ENCODE results near the gene DYNC1H1.

DYNC1H1 gene

DNA sequence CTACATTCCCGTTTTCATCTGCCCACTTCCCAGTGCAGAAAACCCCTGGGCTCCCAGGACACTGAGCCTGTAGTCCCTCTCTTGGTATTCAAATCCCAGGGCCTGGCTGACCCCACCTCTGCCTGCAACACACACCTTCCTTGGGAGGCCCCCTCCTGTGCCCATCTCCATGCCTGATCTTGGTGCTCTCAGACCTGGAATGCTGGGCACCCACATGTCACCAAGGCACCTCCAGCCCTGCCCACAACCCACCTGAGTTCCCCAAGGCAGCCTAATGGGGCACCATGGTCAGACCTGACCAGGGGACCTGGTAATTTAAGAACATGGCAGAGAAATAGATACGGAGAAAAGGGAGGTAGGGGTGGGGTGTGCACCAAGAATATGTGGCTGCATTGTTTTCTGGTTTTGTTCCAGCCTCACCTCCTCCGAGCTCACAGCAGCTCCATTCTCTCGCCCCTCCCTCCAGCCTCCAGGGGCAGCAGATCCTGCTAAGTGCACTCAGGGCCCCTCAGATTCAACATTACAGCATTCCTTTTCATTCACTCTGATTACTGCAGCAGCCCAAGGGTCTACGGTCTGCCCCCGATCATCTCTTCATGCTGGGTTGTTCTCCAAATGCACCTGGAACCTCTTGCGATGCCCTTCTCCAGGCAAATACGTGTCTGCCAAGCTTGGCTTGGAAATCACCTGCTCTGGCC, 131.6 kb downstream of the DYNC1H1 start:
- no peak for DNase-seq

DNA sequence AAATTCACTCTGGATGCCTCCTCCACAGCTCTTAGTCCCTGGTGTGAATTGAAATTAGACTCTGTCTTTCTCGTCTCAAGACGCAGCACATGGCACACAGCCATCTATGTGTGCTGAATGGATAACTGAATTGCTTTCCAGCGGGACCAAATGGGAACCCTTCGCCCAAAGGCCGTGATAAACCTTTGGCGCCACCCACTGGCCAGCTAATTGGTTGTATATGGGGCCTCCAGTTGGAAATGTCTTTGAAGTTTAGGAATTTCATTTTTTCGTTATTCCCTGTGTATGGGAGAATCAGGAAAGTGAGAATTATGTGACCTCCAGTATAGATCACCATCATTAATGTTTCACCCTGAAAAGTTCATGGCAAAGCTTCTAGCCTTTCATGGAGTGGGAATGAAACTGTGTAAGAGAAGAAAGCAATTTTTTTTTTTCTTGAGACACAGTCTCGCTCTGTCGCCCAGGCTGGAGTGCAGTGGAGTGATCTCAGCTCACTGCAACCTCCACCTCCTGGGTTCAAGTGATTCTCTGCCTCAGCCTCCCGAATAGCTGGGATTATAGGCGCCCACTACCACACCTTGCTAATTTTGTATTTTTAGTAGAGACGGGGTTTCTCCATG, 132.3 kb downstream of the DYNC1H1 start:
- peak; percentile 74 for DNase-seq

DNA sequence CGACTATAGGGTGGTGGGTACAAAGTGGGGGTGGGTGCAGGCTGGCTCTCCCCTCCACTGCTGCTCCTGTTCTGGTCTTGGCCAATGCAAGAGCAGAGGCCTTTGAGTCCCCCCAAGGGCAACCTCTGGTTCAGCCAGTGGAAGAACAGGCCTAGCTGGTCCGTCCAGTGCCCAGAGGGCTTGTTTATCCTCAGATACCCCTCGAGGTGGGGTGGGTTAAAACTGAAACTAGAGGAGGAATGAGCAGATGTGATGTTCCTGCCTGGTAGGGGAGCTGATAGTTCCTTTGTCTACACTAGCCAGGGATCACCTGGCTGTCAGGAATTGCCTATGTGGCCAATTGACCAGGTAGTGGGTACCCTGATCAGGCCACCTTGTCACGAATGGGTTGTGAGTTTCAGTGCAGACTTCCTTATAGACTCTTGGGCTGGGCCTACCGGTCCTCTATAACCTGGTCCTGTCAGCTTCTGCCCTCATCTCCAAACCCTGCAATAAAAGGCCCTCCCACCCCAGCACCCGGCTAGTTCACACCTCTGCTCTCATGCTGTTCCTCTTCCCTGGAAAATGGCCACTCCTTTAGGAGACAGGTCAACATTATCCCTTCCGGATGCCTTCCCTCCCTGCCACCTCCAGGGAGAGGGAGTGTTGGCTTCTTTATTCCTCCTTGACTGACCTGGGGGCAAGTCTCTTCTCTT, 133.2 kb downstream of the DYNC1H1 start:
- DNase-seq, result no peak

DNA sequence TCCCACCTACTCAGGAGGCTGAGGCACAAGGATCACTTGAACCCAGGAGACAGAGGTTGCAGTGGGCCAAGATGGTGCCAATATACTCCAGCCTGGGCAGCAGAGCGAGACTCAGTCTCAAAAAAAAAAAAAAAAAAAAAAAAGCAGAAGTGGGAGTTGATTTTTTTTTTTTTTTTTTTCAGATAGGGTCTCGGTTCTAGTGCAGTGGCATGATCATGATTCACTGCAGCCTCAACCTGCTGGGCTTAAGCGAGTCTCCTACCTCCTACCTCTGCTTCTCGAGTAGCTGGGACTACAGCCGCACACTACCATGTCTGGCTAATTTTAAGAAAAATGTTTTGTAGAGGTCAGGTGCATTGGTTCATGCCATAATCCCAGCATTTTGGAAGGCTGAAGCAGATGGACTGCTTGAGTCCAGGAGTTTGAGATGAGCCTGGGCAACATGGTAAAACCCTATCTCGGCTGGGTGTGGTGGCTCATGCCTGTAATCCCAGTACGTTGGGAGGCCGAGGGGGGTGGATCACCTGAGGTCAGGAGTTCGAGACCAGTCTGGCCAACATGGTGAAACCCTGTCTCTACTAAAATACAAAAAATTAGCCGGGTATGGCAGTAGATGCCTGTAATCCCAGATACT, 138.8 kb downstream of the DYNC1H1 start:
- DNase-seq, result no peak

DNA sequence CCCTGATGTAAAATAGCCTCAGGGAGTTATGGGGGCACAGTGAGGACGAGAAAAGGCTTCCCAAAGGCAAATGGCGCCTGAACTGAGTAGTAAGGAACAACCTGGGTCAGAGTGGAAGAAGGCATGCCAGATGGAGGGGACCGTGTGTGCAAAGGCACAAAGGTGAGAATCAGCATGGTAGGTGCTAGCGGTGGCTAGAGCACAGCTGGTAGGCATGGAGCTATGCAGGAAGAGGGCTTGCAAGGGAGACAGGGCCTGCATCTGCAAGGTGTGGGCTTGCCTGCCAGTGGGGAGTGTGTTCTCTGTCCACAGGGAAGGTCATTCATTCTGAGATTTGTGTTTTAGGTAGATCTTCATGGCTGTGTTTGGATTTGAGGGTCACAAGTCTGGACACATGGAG, 141.0 kb downstream of the DYNC1H1 start:
- DNase-seq, result no peak
